Stimulated activated CD8-positive, alpha-beta memory T cell treated with anti-CD3 and anti-CD28 coated beads, Interleukin-15, amount 100 ng/mL, for 1 hour (primary cell): ENCODE results near the gene TBXA2R.
A peak's percentile ranks its signal among the peaks of the same experiment; 100 is the strongest.
"Not testable (repeated sequence)": the region's sequence is repeated elsewhere in the genome, so short reads cannot be mapped to it uniquely, and the experiment has no call there.

Experiments
- DNase-seq: peaks from one replicate; pipeline ENCODE4 v3.0.0-alpha.2; 2020; ENCODE audit warnings: low read depth

TBXA2R gene

GRCh38 chr19:3639479-3639878, 32.8 kb upstream of the TBXA2R start:
- no peak for DNase-seq

- no peak for DNase-seq
Observed at GRCh38 chr19:3638208-3639193, 31.8 kb upstream of the TBXA2R start.

DNA sequence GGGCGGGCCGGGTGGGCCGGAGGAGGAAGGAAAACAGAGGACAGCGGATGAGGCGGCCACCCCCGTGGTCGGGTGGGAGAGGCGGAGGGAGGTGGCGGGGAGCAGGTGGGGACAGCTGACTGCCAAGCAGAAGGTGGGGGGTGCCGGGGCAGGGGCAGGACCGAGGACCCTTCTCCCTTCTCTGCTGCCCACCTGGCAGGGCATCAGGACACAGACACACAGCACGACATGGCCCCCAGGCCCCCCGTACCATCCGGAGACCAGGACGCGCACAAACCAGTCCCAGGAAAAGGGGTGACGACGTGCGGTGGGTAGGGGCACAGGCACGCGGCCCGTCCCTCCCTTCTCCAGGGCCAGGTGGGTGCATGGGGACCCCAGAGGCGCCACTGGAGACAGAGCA, 30.9 kb upstream of the TBXA2R start:
- DNase-seq = no peak

DNA sequence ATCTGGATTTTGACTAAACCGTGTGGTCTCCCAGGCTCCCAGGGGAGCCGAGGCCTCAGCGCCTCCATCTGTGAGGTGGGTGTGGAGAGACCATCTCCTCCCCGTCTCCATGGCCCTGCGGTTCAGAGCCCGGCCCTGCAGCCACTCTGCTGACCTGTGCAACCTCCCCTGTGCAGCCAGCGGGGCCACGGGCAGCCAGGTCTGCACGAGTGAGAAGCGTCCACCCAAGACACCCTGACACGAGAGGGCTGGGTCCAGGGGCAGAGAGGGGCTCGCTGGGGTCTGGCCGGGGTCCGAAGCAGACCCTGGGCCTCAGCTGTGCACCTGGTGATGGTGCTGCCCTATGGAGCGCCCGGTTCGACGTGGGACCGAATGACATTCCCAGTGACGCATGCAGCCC, 30.3 kb upstream of the TBXA2R start:
- no peak for DNase-seq

GRCh38 chr19:3636506-3636905, 29.8 kb upstream of the TBXA2R start:
- DNase-seq = no peak

GRCh38 chr19:3634496-3635045, 27.9 kb upstream of the TBXA2R start:
- DNase-seq = no peak

- no peak for DNase-seq
Observed at GRCh38 chr19:3633559-3633988, 26.9 kb upstream of the TBXA2R start.

DNA sequence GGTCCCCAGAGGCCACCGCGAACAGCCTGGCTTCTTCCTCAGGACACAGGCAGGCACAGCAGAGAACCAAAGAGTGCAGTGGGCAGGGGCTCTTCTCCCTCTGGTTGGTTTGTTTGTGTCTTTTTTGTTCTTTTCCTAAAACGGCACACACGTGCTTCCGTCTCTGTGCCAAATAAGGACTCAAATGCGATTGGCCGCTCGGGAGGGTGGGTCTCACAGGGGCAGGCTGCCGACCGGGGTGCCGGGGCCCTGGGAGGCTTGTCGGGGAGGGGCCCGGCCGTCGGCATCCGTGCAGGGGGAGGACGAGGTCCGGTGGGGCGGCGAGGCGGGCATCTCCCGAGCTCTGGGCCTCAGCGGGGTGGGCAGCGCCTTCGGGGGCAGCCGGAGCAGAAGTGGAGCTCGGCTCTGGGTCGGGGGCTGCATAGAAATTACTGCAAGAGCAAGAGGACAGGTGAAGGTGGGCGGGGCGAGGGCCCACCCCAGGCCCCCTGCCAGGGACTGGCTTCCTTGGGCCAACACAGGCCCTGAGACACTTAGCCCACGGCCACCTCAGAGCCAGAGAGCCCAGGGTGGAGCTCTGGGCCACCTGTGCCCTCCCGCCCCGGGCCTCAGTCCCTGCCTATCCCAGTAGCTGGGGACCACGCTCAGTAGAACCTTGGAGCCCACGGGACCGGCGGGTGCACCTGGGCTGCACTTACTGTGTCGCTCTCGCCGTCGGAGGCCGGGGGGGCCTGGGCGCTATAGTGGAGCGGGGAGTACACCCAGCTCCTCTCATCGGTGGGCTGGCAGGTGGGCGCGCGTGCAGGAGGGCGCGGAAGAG, 26.3 kb upstream of the TBXA2R start:
- no peak for DNase-seq

- DNase-seq = no peak
Observed at GRCh38 chr19:3632098-3632497, 25.4 kb upstream of the TBXA2R start.

GRCh38 chr19:3631053-3631861, 24.6 kb upstream of the TBXA2R start:
- DNase-seq = no peak

DNA sequence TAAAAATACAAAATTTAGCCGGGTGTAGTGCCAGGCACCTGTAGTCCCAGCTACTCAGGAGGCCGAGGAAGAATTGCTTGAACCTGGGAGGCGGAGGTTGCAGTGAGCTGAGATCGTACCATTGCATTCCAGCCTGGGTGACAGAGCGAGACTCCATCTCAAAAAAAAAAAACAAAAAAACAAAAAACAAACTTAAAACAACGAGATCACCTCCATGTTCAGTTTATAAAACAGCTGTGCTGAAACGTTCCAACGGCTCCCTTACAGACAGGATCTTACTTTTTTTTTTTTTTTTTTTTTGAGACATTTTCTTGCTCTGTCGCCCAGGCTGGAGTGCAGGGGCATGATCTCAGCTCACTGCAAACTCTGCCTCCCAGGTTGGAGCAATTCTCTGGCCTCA, 22.1 kb upstream of the TBXA2R start:
- DNase-seq = not testable (repeated sequence)

DNA sequence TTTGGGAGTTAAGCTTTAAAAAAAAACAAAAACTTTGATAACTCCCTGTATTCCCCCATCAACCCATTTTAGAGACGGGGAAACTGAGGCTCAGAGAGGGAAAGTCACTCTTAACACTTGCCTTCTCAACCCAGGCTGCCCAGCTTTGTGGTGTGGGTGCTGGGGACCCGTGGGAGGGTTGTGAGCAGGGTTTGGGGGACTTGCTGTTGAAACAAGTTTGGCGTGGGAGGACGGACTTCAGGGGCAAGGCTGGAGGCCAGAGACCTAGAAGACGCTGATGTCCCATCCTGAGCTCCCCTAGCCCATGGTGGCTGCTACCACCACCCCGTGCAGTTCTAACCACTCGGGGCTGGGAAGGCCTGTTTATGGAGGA, 20.7 kb upstream of the TBXA2R start:
- DNase-seq = no peak

DNA sequence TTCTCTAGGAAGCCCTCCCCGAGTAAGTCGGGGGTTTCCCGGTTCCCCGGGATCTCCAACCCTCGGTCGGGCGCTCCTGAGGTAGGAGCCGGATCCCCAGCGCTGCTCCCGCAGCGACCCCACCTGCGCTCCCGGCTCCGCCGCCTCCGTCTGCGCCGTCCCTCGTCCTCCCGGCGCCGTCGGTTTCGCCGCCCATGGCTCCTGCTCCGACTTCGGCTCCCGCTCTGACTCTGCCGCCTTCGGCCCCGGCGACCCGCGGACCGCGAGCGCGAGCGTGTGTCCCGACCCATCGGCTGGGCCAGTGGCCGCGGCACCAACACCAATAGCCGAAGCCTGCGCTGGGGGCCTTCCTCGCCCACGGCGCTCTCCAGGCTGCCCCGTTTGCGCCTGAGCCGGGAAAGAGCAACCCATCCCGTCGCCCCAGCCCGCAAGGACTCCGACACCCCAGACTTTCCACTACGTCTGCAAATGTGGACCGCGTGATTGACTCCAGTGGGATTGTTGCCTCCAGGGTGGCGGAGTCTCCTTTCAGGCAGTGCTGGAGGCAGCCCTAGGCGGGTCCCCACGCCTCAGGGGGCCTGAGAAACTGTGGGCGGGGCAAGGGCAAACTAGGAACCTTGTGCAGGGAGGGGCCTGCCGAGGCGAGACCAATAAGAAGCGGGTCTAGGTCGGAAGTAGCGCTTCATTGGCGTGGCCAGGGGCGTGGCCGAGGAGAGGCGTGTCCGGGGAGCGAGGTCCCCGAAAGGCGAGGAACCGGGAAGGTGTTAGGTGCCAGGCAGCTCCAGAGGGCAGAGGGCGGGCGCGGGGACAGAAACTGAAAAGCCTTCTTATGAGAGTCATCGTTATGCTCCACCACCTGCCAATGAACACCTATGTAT, 20.0 kb upstream of the TBXA2R start, which contains the start of gene CACTIN:
Gene CACTIN (minus strand): TSS at position 318 of the 878 bp plus-strand sequence. CDS start 28 bp downstream, at position 290.
- DNase-seq = peak; percentile 98

- no peak for DNase-seq
Observed at GRCh38 chr19:3625996-3626472, 19.4 kb upstream of the TBXA2R start.

GRCh38 chr19:3623716-3624115, 17.0 kb upstream of the TBXA2R start:
- no peak for DNase-seq

- DNase-seq = no peak
Observed at GRCh38 chr19:3622224-3622623, 15.5 kb upstream of the TBXA2R start.

DNA sequence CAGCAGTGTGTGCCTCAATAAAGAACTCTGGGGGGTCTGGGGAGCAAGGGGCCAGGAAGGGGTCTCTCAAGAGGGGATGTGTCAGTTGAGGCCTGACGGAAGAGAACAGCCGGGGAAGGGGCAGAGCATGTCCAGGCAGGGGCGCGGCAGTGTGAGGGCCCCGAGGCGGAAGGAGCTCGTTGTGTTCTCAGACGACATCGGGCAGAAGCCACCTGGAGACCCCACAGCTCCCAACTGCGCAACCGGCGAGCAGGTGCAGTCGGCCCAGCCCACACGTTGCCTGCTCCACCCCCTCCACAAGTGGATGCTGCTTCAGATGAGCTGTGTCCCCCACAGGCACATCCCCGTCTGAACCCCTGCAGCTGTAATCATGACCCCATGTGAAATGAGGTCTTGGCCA, 15.0 kb upstream of the TBXA2R start:
- no peak for DNase-seq

- DNase-seq = no peak
Observed at GRCh38 chr19:3620817-3621547, 14.3 kb upstream of the TBXA2R start.

DNA sequence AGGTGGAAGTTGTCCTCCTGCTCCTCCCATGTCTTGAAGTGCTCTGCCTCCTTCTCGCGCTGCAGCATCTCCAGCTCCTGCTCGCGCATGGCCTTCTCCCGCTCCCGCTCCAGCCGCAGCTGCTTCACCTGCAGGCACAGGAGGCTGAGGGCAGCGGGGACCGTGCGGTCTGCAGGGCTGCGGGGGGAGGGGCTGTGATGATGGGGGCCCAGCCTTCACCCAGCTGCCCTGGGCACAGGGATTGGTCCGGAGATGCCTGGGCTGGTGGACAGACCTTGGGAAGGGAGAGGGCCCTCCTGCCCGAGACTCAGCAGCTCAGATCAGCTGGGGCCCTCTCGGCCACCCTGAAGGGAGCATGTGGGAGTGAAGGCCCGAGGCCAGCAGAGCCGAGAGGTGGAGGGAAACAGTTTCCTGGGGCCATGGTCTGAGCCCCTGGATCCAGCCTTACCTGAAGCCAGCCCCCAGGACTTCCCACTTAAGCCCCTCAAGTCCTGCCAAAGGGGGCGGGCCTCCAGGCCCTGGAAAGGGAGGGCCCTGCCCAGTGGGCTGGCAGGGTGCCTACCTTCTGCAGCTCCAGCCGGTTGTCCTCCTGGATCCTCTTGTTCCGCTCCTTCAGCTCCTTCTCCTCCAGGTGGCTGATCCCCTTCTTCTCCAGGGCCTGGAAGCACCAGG, 13.6 kb upstream of the TBXA2R start:
- DNase-seq = no peak
